ENCODE results near the gene MBP.

The MBP gene

GRCh38 chr18:77008576-77009315 lies 123.8 kb downstream of the MBP start:
- no peak overlapping the region for H3K27ac ChIP-seq
- TF ChIP-seq CTCF (conservative IDR thresholded peaks at IDR 0.05) = no peak

GRCh38 chr18:77008006-77008405 lies 124.6 kb downstream of the MBP start:
- H3K27ac ChIP-seq = no peak overlapping the region

GRCh38 chr18:77007251-77007650 lies 125.3 kb downstream of the MBP start:
- H3K27ac ChIP-seq = no peak overlapping the region
- TF ChIP-seq CTCF (conservative IDR thresholded peaks at IDR 0.05) = no peak

More at GRCh38 chr18:77008006-77008405, 124.6 kb downstream of the MBP start:
- no peak for TF ChIP-seq CTCF (conservative IDR thresholded peaks at IDR 0.05)

- no peak for TF ChIP-seq CTCF (conservative IDR thresholded peaks at IDR 0.05)
- no peak overlapping the region for H3K27ac ChIP-seq
Observed at GRCh38 chr18:77006305-77007175, 126.0 kb downstream of the MBP start.

- TF ChIP-seq CTCF (conservative IDR thresholded peaks at IDR 0.05) = no peak
- no peak overlapping the region for H3K27ac ChIP-seq
Observed at GRCh38 chr18:77005651-77006195, 126.9 kb downstream of the MBP start.

- H3K27ac ChIP-seq = no peak overlapping the region
- TF ChIP-seq CTCF (conservative IDR thresholded peaks at IDR 0.05) = no peak
Observed at GRCh38 chr18:77004555-77005380, 127.8 kb downstream of the MBP start.
